Mammary epithelial cell (primary cell): ENCODE data around the gene OSBPL7.

Experiments used
- CTCF ChIP-seq, 2 donors: IDR thresholded peaks in 1 of 2; conservative IDR thresholded peaks in 1 of 2; 2 replicates each; pipeline ENCODE4 v1.5.1; 2011 to 2012; ENCODE audit warnings: inconsistent platforms in 2 of 2, low read length in 2 of 2, mild to moderate bottlenecking in 2 of 2, control low read depth in 1 of 2, low read depth in 1 of 2; ENCODE audit not compliant: insufficient read depth in 1 of 2; ENCODE audit errors: extremely low read depth in 1 of 2
- EZH2 ChIP-seq: IDR thresholded peaks from 2 replicates; pipeline ENCODE4 v1.6.1; 2012; ENCODE audit warnings: low read length, inconsistent platforms, borderline replicate concordance

DNA sequence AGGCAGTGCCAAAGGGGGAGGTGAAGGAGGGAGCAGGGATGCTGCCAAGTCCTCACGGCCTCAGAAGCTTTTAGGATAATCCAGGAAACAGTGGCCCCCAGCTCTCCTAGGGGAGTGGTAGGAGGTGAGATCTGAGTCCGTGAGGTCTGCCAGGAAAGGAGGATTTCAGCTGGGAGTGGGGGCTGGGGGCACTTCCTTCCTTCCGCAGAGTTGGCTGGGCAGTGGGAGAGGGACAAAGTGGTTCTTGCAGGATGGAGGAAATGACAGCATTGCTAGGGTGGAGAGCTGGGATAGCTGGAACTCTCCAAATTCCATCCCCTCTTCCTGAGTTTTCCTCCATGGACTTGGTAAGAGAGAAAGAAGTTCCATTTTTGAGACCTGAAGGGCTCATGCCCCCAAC is 34.1 kb upstream of the OSBPL7 start:
- no peak for TF ChIP-seq CTCF (conservative IDR thresholded peaks at IDR 0.05 in 1 of 2, IDR thresholded peaks at IDR 0.05 in 1 of 2; ENCODE audit: extremely low read depth in 1 of 2, insufficient read depth in 1 of 2, low read depth in 1 of 2, low read length in 2 of 2)
- TF ChIP-seq EZH2: no peak
